K562 (cell line): ENCODE measurements around the gene AEN. TPM values are rescaled to one million over a fixed set of nuclear protein-coding genes. Genes with fewer than 3 reads are reported as not detected.

ENCODE experiments used
- ATAC-seq: fragments of 200-7000 bp; cut with Tn5 transposase; 3 replicates; pipeline ENCODE4 v1.9.1; 2020; ENCODE audit warnings: moderate library complexity
- BruUV-seq: library from RNA; stranded (reverse); fragments of 400-500 nt; replicated peaks from 2 replicates; lab custom pipeline; 2021; lab: Mats Ljungman, UMichigan
- CTCF ChIA-PET: fragments of 300-600 bp; formaldehyde crosslinking; extraction: SDS; loops from one replicate; lab custom pipeline; 2021; ENCODE audit warnings: low intra/inter-chr PET ratio; lab: Yijun Ruan, JAX
- POLR2A ChIA-PET: fragments of 300-600, 350-650 bp; sonication (Branson Sonifier 250); formaldehyde crosslinking; extraction: SDS; loops from one replicate; lab custom pipeline; 2021; ENCODE audit warnings: antibody characterized with exemption, inconsistent platforms; lab: Yijun Ruan, JAX
- DNase-seq, 4 experiments: peaks; one replicate each; pipeline versions ENCODE4 v3.0.0 to v3.0.0-alpha.2; 2011 to 2018; ENCODE audit warnings: low spot score in 3 of 4, mixed read lengths in 3 of 4; ENCODE audit errors: extremely low read depth in 1 of 4
- FAIRE-seq: peaks from 2 replicates; lab custom pipeline; 2011; peaks lifted over from hg19 to GRCh38; lab: Jason Lieb, UNC
- H2AFZ ChIP-seq: 2 replicates; pipeline ENCODE4 v1.6.0; 2011; ENCODE audit warnings: low read depth, low read length, control low read depth, inconsistent platforms
- H3K27ac ChIP-seq: fragments of 200-600 bp; 3 replicates; pipeline ENCODE4 v1.8.0; 2011; ENCODE audit warnings: low read depth, mild to moderate bottlenecking, control low read depth, inconsistent platforms, low read length, moderate library complexity, mixed read lengths; ENCODE audit errors: extremely low read depth
- H3K27me3 ChIP-seq, 2 experiments: fragments of 300-600 bp in 1 of 2; 2 replicates in 1 of 2; 3 replicates in 1 of 2; pipeline versions ENCODE4 v1.6.0 to v1.8.0; 2011; ENCODE audit warnings: inconsistent platforms in 2 of 2, low read length in 2 of 2, mild to moderate bottlenecking in 1 of 2, mixed read lengths in 1 of 2, moderate library complexity in 1 of 2; ENCODE audit not compliant: control insufficient read depth in 2 of 2, insufficient read depth in 2 of 2
- H3K36me3 ChIP-seq: fragments of 300-600 bp; 3 replicates; pipeline ENCODE4 v1.8.0; 2011; ENCODE audit warnings: mild to moderate bottlenecking, low read length, inconsistent platforms; ENCODE audit not compliant: control insufficient read depth, insufficient read depth
- H3K4me1 ChIP-seq, 2 experiments: fragments of 200-600 bp in 1 of 2; replicated peaks in 1 of 2; 2 replicates in 1 of 2; 3 replicates in 1 of 2; pipeline versions ENCODE4 v1.5.1 to v1.8.0; 2011; ENCODE audit warnings: inconsistent platforms in 2 of 2, low read length in 2 of 2, mild to moderate bottlenecking in 1 of 2, mixed read lengths in 1 of 2, moderate library complexity in 1 of 2; ENCODE audit not compliant: control insufficient read depth in 2 of 2, insufficient read depth in 2 of 2
- H3K4me2 ChIP-seq: 2 replicates; pipeline ENCODE4 v1.6.1; 2011; ENCODE audit warnings: low read length, control low read depth, inconsistent platforms, mixed read lengths; ENCODE audit not compliant: insufficient read depth
- H3K4me3 ChIP-seq: fragments of 200-600 bp; sonication (generic), shearing (Covaris generic); 2 replicates; pipeline ENCODE4 v1.5.1; 2016; ENCODE audit warnings: control low read depth, inconsistent platforms
- H3K79me2 ChIP-seq: fragments of 200-600 bp; 3 replicates; pipeline ENCODE4 v1.8.0; 2011; ENCODE audit warnings: low read length, inconsistent platforms; ENCODE audit not compliant: control insufficient read depth, insufficient read depth
- H3K9ac ChIP-seq, 2 experiments: 2 replicates each; pipeline versions ENCODE4 v1.6.0 to v1.6.1; 2011; ENCODE audit warnings: low read depth in 2 of 2, low read length in 2 of 2, control low read depth in 1 of 2, inconsistent platforms in 1 of 2, mild to moderate bottlenecking in 1 of 2, mixed read lengths in 1 of 2; ENCODE audit not compliant: insufficient read depth in 1 of 2
- H3K9me1 ChIP-seq: one replicate; pipeline ENCODE4 v1.6.0; 2011; ENCODE audit warnings: inconsistent platforms, mild to moderate bottlenecking, low read length, moderate library complexity; ENCODE audit not compliant: control insufficient read depth, insufficient read depth
- H3K9me3 ChIP-seq: replicated peaks from 2 replicates; pipeline ENCODE4 v1.5.1; 2011; ENCODE audit warnings: low read depth, low read length, inconsistent platforms; ENCODE audit not compliant: control insufficient read depth, insufficient read depth
- H4K20me1 ChIP-seq: replicated peaks from 2 replicates; pipeline ENCODE4 v1.6.1; 2011; ENCODE audit warnings: low read length, inconsistent platforms, mixed read lengths; ENCODE audit not compliant: control insufficient read depth, insufficient read depth
- POU5F1 ChIP-seq: fragments of 150-350 bp; IDR thresholded peaks from 2 replicates; pipeline ENCODE4 v1.6.1; 2014; ENCODE audit warnings: borderline replicate concordance, low read length, low read depth, mild to moderate bottlenecking; ENCODE audit not compliant: partially characterized antibody
- RBM25 ChIP-seq: fragments of 200-400 bp; formaldehyde crosslinking; IDR thresholded peaks from 2 replicates; pipeline ENCODE4 v1.6.1; 2018; ENCODE audit warnings: low read length, low read depth, moderate library complexity; ENCODE audit not compliant: severe bottlenecking
- RFX1 ChIP-seq: fragments of 450-650 bp; IDR thresholded peaks from 2 replicates; pipeline ENCODE4 v1.6.1; 2016; ENCODE audit warnings: mild to moderate bottlenecking, moderate library complexity
- ZNF263 ChIP-seq: sonication (generic); formaldehyde crosslinking; IDR thresholded peaks from 2 replicates; pipeline ENCODE4 v1.8.0; 2022; ENCODE audit warnings: mild to moderate bottlenecking, missing genetic modification reagents, borderline replicate concordance
- WGBS: fragments of 100-300 bp; shearing (Covaris generic); methylation state at CpG from one replicate; pipeline ENCODE4 v1.1.6; 2016; ENCODE audit warnings: low coverage, mixed read lengths; ENCODE audit not compliant: insufficient coverage; ENCODE audit errors: missing lambda C conversion rate; 5-methylcytosine and 5-hydroxymethylcytosine counted together
- in situ Hi-C: fragments of 300-500 bp; cut with MboI; formaldehyde crosslinking; loops from 4 replicates; pipeline ENCODE4 v1.15.0; 2018; ENCODE audit warnings: inconsistent platforms, mixed read lengths
- intact Hi-C: fragments of 100-400 bp; cut with micrococcal nuclease; formaldehyde crosslinking; loops from 2 replicates; pipeline ENCODE4 v1.14.2; 2022
- polyA plus RNA-seq, 8 experiments: library from polyadenylated mRNA; depleted of rRNA in 4 of 8; stranded (reverse) in 5 of 8; unstranded in 3 of 8; fragments of >200 nt; fragmentation: Nextera tagmentation in 2 of 8; fragmentation: Illumina TruSeq in 1 of 8; extraction: Ambion mirVana in 2 of 8; extraction: Trizol in 1 of 8; gene quantifications; 2 replicates each; pipeline versions ENCODE4 v1.2.1 to v1.2.3, GENCODE V29; 2011 to 2014; ENCODE audit warnings: inconsistent platforms in 1 of 8, missing spikeins in 1 of 8
- total RNA-seq, 7 experiments: library from RNA; depleted of rRNA in 6 of 7; stranded (reverse); fragments of >200 nt in 6 of 7; fragmentation: Illumina TruSeq in 2 of 7; extraction: Trizol in 2 of 7; gene quantifications; 2 replicates each; pipeline versions ENCODE4 v1.2.1 to v1.2.3, GENCODE V29; 2011 to 2021; ENCODE audit warnings: low replicate concordance in 1 of 7

AEN gene
- total and polyA plus RNA-seq, 9 of the 15 experiments (the other 6 are each of a cell fraction or from before 2014, with no cell fraction given) = 9.0 to 51.0 (median 32.8) TPM

DNA sequence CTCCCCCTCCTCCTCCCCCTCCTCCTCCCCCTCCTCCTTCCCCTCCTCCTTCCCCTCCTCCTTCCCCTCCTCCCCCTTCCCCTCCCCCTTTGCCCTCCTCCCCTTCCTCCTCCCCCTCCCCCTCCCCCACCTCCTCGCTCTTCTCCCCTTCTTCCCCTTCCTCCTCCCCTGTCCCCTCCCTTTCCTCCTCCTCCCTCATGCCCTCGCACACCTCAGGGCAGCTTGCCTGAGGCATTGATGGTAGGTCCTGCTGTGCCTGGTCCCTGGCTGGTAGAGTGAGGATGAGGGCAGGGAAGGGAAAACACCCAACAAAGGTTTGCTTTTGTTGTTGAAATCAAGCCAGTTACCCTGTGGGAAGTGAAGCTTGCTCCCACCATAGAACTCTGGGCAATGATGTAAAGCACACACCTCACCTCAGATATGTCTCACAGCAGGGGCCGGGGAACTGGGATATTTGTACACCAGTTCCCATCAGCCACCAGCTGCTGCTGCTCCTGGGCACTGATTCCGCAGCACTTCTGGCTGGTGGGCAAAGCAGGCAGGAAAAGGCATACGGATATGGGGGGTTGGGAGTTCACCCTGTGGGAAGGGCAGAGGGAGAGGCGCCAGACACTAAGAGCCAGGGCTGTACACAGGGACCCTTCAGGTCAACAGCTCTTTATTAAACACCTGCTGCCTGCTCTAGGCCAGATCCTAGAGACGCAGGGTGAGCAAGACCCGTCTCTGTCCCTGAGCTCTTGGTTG is 31.5 kb downstream of the AEN start:
- no peaks in the 10 kb centered on the region for H3K9me1 ChIP-seq
- ChIA-PET POLR2A (interaction anchor here (0.6 to 1.5 kb wide), 2 partner anchors 28 to 136 kb away, joined by 3 read pairs; no protein-coding TSS in a partner anchor), CTCF (no interaction called here)
- H3K79me2 ChIP-seq = no peaks in the 10 kb centered on the region
- BruUV-seq = no TSS peak
- no peak overlapping the region for H3K27ac ChIP-seq
- no peak overlapping the region for H3K9ac ChIP-seq
- no peak overlapping the region for H3K4me3 ChIP-seq
- intact Hi-C loops = no loop called here
- DNase-seq = no peak
- FAIRE-seq = no peak
- no peak for ATAC-seq
- H3K27me3 ChIP-seq = peaks cover 13 to 63% of the 10 kb centered on the region in 2 experiments; a peak in 4 of 5 replicates
- no peak overlapping the region for H3K4me2 ChIP-seq
- TF ChIP-seq RFX1 (no peak), ZNF263 (peak; percentile 53; the same call in 1 of the 2 replicates)
- no peaks in the 10 kb centered on the region for H3K4me1 ChIP-seq
- no peaks in the 10 kb centered on the region for H3K9me3 ChIP-seq
- in situ Hi-C loops = no loop called here
- no peaks in the 10 kb centered on the region for H3K36me3 ChIP-seq
- peaks cover 3% of the 10 kb centered on the region; the same call in 1 of the 2 replicates for H4K20me1 ChIP-seq
- WGBS = 8% methylated on average over 6 of the region's 8 CpGs
- H2AFZ ChIP-seq = no peak overlapping the region

DNA sequence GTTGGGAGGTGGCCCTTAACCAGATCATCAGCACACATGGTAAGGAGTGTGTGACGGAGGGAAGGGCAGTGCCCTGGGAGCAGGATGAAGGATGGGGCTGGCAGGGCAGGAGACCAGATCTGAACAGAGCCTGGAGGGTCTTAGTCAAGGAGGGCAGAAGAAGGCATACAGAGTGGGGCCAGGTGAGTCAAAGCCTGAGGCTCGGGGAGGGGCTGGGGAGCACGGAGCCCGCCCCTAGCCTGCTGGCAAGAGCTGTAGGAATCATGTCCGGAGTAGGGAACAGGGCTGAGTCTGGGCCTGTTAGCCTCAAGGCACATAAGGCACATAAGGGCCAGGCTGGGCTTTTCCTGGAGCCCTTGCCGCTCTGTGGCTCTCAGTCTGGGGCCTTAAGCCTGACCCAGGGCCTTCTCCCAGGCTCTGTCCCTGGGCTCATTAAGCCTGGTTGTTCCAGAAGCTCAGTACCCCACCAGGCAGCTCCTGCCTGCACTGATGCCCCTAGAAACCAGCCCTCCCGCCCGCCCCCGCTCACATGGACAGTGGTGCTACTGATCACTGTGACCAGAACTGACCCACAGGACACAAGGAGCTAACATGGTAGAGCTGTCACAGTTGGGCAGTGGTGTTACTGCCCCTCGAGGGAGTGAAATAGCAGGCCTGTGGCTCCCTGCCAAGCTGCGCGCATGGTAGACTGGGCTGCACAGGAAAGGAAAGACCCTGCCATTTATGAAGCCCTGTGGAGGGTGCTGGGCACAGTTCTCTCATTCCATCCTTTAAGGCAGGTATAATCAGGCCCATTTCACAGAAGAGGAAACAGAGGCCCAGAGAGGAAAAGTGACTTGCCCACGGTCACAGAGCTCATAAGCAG is 32.3 kb downstream of the AEN start:
- in situ Hi-C loops (no loop called here), intact Hi-C loops (no loop called here)
- Histone ChIP-seq H3K27me3 (peaks cover 14 to 70% of the 10 kb centered on the region in 2 experiments; a peak in 4 of 5 replicates), H3K4me3 (no peak overlapping the region), H3K4me1 (no peaks in the 10 kb centered on the region), H2AFZ (no peak overlapping the region), H3K27ac (no peak overlapping the region), H3K9me3 (no peaks in the 10 kb centered on the region), H3K4me2 (no peak overlapping the region), H3K79me2 (no peaks in the 10 kb centered on the region), H3K36me3 (no peaks in the 10 kb centered on the region), H4K20me1 (peaks cover 3% of the 10 kb centered on the region; the same call in 1 of the 2 replicates), H3K9ac (no peak overlapping the region), H3K9me1 (no peaks in the 10 kb centered on the region)
- DNase-seq (no peak), FAIRE-seq (no peak), ATAC-seq (no peak)
- no peak for TF ChIP-seq POU5F1
- peak; percentile 74 for TF ChIP-seq RBM25
- 14% methylated on average over 10 of the region's 13 CpGs for WGBS
- ChIA-PET POLR2A (interaction anchor here (0.6 to 1.5 kb wide), 2 partner anchors 29 to 137 kb away, joined by 3 read pairs; no protein-coding TSS in a partner anchor), CTCF (no interaction called here)
- no TSS peak for BruUV-seq
